Keratinocyte (primary cell): ENCODE results near the gene CACNA1C.

Experiments used
- EZH2 ChIP-seq: IDR thresholded peaks from one replicate; pipeline ENCODE4 v1.6.1; 2012; ENCODE audit warnings: inconsistent platforms, mild to moderate bottlenecking, low read length, moderate library complexity
- TF ChIP-seq, protein P1 (sequence below), 3 experiments: IDR thresholded peaks in 1 of 3; conservative IDR thresholded peaks in 1 of 3; optimal IDR thresholded peaks in 1 of 3; 2 replicates in 2 of 3; 3 replicates in 1 of 3; pipeline versions ENCODE3 to v1.5.1; 2011; ENCODE audit warnings: low read length in 3 of 3, mild to moderate bottlenecking in 3 of 3, moderate library complexity in 2 of 3, control low read depth in 1 of 3, inconsistent platforms in 1 of 3; ENCODE audit not compliant: insufficient read depth in 2 of 3; ENCODE audit errors: extremely low read depth in 1 of 3

DNA sequence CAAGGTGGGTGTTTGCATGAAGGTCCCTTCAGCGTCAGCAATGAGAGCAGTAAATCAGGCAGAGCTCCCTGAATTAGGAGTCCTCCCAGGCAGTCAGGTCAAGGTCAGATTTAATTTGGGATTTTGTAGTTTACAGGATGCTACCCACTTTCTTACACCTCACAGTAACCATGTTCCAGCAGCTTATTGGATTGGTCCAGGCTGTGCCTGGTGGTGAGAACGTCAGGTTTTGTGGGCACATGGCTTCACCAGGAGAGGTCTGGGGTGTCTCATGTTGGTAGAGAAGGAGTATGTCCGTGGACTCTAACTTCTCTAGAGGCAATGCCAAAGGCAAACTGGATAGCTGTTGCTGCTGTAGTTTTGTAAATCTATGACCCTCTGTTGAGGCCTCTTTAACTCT lies 158.3 kb downstream of the CACNA1C start:
- TF ChIP-seq, protein P1, sequence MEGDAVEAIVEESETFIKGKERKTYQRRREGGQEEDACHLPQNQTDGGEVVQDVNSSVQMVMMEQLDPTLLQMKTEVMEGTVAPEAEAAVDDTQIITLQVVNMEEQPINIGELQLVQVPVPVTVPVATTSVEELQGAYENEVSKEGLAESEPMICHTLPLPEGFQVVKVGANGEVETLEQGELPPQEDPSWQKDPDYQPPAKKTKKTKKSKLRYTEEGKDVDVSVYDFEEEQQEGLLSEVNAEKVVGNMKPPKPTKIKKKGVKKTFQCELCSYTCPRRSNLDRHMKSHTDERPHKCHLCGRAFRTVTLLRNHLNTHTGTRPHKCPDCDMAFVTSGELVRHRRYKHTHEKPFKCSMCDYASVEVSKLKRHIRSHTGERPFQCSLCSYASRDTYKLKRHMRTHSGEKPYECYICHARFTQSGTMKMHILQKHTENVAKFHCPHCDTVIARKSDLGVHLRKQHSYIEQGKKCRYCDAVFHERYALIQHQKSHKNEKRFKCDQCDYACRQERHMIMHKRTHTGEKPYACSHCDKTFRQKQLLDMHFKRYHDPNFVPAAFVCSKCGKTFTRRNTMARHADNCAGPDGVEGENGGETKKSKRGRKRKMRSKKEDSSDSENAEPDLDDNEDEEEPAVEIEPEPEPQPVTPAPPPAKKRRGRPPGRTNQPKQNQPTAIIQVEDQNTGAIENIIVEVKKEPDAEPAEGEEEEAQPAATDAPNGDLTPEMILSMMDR (optimal IDR thresholded peaks at IDR 0.05 in 1 of 3, IDR thresholded peaks at IDR 0.05 in 1 of 3, conservative IDR thresholded peaks at IDR 0.05 in 1 of 3; ENCODE audit: extremely low read depth in 1 of 3, insufficient read depth in 2 of 3, low read length in 3 of 3) = no peak
- TF ChIP-seq EZH2 = no peak
